ENCODE measurements around the gene GPR37.

GPR37 gene

GRCh38 chr7:124728610-124729009, 37.0 kb downstream of the GPR37 start:
- H3K4me1 ChIP-seq (ENCODE audit: control insufficient read depth, insufficient read depth, low read length, poor library complexity, severe bottlenecking), result peaks cover 5% of the 10 kb centered on the region
- no peaks in the 10 kb centered on the region for H3K9me3 ChIP-seq (ENCODE audit: control insufficient read depth, low read length)
- H3K27ac ChIP-seq (ENCODE audit: low read depth, low read length, severe bottlenecking), result no peak overlapping the region
- no peaks in the 10 kb centered on the region for H3K36me3 ChIP-seq (ENCODE audit: control insufficient read depth, insufficient read depth, low read length)
- H3K4me3 ChIP-seq (ENCODE audit: extremely low read depth, insufficient read depth, low read length, poor library complexity, severe bottlenecking), result no peak overlapping the region
- 67% methylated on average over 1 of the region's 1 CpG; no CpG with 5 or more reads in 1 of the 2 experiments for WGBS, 2 experiments (ENCODE audit: insufficient coverage in 2 of 2)

GRCh38 chr7:124724507-124725192, 40.9 kb downstream of the GPR37 start:
- no peaks in the 10 kb centered on the region for H3K36me3 ChIP-seq (ENCODE audit: control insufficient read depth, insufficient read depth, low read length)
- no peak overlapping the region for H3K27ac ChIP-seq (ENCODE audit: low read depth, low read length, severe bottlenecking)
- WGBS, 2 experiments (ENCODE audit: insufficient coverage in 2 of 2), result 40 to 60% methylated on average over 1 to 2 of the region's 4 CpGs

GRCh38 chr7:124724079-124724478, 41.5 kb downstream of the GPR37 start:
- H3K27ac ChIP-seq (ENCODE audit: low read depth, low read length, severe bottlenecking), result no peak overlapping the region
- H3K4me1 ChIP-seq (ENCODE audit: control insufficient read depth, insufficient read depth, low read length, poor library complexity, severe bottlenecking), result peaks cover 13% of the 10 kb centered on the region
- WGBS, 2 experiments (ENCODE audit: insufficient coverage in 2 of 2), result 90% methylated on average over 2 of the region's 5 CpGs; no CpG with 5 or more reads in 1 of the 2 experiments

More at GRCh38 chr7:124724507-124725192, 40.9 kb downstream of the GPR37 start:
- Histone ChIP-seq H3K4me1 (ENCODE audit: control insufficient read depth, insufficient read depth, low read length, poor library complexity, severe bottlenecking) (peaks cover 13% of the 10 kb centered on the region), H3K9me3 (ENCODE audit: control insufficient read depth, low read length) (no peaks in the 10 kb centered on the region), H3K4me3 (ENCODE audit: extremely low read depth, insufficient read depth, low read length, poor library complexity, severe bottlenecking) (no peak overlapping the region)

GRCh38 chr7:124723012-124723411, 42.6 kb downstream of the GPR37 start:
- Histone ChIP-seq H3K4me3 (ENCODE audit: extremely low read depth, insufficient read depth, low read length, poor library complexity, severe bottlenecking) (no peak overlapping the region), H3K36me3 (ENCODE audit: control insufficient read depth, insufficient read depth, low read length) (no peaks in the 10 kb centered on the region), H3K4me1 (ENCODE audit: control insufficient read depth, insufficient read depth, low read length, poor library complexity, severe bottlenecking) (peaks cover 8% of the 10 kb centered on the region), H3K27ac (ENCODE audit: low read depth, low read length, severe bottlenecking) (peak overlapping the region; percentile 23), H3K9me3 (ENCODE audit: control insufficient read depth, low read length) (no peaks in the 10 kb centered on the region)
- WGBS, 2 experiments (ENCODE audit: insufficient coverage in 2 of 2), result 80 to 100% methylated on average over 1 to 2 of the region's 2 CpGs

More at GRCh38 chr7:124724079-124724478, 41.5 kb downstream of the GPR37 start:
- H3K4me3 ChIP-seq (ENCODE audit: extremely low read depth, insufficient read depth, low read length, poor library complexity, severe bottlenecking), result no peak overlapping the region
- no peaks in the 10 kb centered on the region for H3K9me3 ChIP-seq (ENCODE audit: control insufficient read depth, low read length)
- no peaks in the 10 kb centered on the region for H3K36me3 ChIP-seq (ENCODE audit: control insufficient read depth, insufficient read depth, low read length)

- Histone ChIP-seq H3K27ac (ENCODE audit: low read depth, low read length, severe bottlenecking) (peak overlapping the region; percentile 23), H3K4me1 (ENCODE audit: control insufficient read depth, insufficient read depth, low read length, poor library complexity, severe bottlenecking) (peaks cover 8% of the 10 kb centered on the region), H3K9me3 (ENCODE audit: control insufficient read depth, low read length) (no peaks in the 10 kb centered on the region), H3K4me3 (ENCODE audit: extremely low read depth, insufficient read depth, low read length, poor library complexity, severe bottlenecking) (no peak overlapping the region), H3K36me3 (ENCODE audit: control insufficient read depth, insufficient read depth, low read length) (no peaks in the 10 kb centered on the region)
- 85 to 86% methylated on average over 1 to 2 of the region's 3 CpGs for WGBS, 2 experiments (ENCODE audit: insufficient coverage in 2 of 2)
These were observed 43.3 kb downstream of the GPR37 start for GRCh38 chr7:124722292-124722691.

- no CpG with 5 or more reads among the region's 1 CpG for WGBS, 2 experiments (ENCODE audit: insufficient coverage in 2 of 2)
- H3K4me3 ChIP-seq (ENCODE audit: extremely low read depth, insufficient read depth, low read length, poor library complexity, severe bottlenecking), result no peak overlapping the region
- H3K9me3 ChIP-seq (ENCODE audit: control insufficient read depth, low read length), result no peaks in the 10 kb centered on the region
- H3K27ac ChIP-seq (ENCODE audit: low read depth, low read length, severe bottlenecking), result no peak overlapping the region
- no peaks in the 10 kb centered on the region for H3K36me3 ChIP-seq (ENCODE audit: control insufficient read depth, insufficient read depth, low read length)
- peaks cover 8% of the 10 kb centered on the region for H3K4me1 ChIP-seq (ENCODE audit: control insufficient read depth, insufficient read depth, low read length, poor library complexity, severe bottlenecking)
These were observed 45.4 kb downstream of the GPR37 start for GRCh38 chr7:124720195-124720594.

- 84 to 91% methylated on average over 2 to 3 of the region's 4 CpGs for whole genome bisulfite sequencing, 2 experiments (ENCODE audit: insufficient coverage in 2 of 2)
- H3K4me1 ChIP-seq (ENCODE audit: control insufficient read depth, insufficient read depth, low read length, poor library complexity, severe bottlenecking), result peaks cover 8% of the 10 kb centered on the region
- H3K36me3 ChIP-seq (ENCODE audit: control insufficient read depth, insufficient read depth, low read length), result no peaks in the 10 kb centered on the region
- H3K9me3 ChIP-seq (ENCODE audit: control insufficient read depth, low read length), result no peaks in the 10 kb centered on the region
- no peak overlapping the region for H3K4me3 ChIP-seq (ENCODE audit: extremely low read depth, insufficient read depth, low read length, poor library complexity, severe bottlenecking)
- no peak overlapping the region for H3K27ac ChIP-seq (ENCODE audit: low read depth, low read length, severe bottlenecking)
These were observed 47.4 kb downstream of the GPR37 start for GRCh38 chr7:124718032-124718766.

- Histone ChIP-seq H3K27ac (ENCODE audit: low read depth, low read length, severe bottlenecking) (no peak overlapping the region), H3K4me1 (ENCODE audit: control insufficient read depth, insufficient read depth, low read length, poor library complexity, severe bottlenecking) (no peaks in the 10 kb centered on the region), H3K36me3 (ENCODE audit: control insufficient read depth, insufficient read depth, low read length) (no peaks in the 10 kb centered on the region), H3K4me3 (ENCODE audit: extremely low read depth, insufficient read depth, low read length, poor library complexity, severe bottlenecking) (no peak overlapping the region), H3K9me3 (ENCODE audit: control insufficient read depth, low read length) (no peaks in the 10 kb centered on the region)
- WGBS, 2 experiments (ENCODE audit: insufficient coverage in 2 of 2), result 60% methylated on average over 1 of the region's 1 CpG; no CpG with 5 or more reads in 1 of the 2 experiments
These were observed 48.7 kb downstream of the GPR37 start for GRCh38 chr7:124716894-124717293.

GRCh38 chr7:124713086-124713485, 52.5 kb downstream of the GPR37 start:
- Histone ChIP-seq H3K4me3 (ENCODE audit: extremely low read depth, insufficient read depth, low read length, poor library complexity, severe bottlenecking) (no peak overlapping the region), H3K36me3 (ENCODE audit: control insufficient read depth, insufficient read depth, low read length) (no peaks in the 10 kb centered on the region), H3K9me3 (ENCODE audit: control insufficient read depth, low read length) (peaks cover 4% of the 10 kb centered on the region), H3K27ac (ENCODE audit: low read depth, low read length, severe bottlenecking) (no peak overlapping the region), H3K4me1 (ENCODE audit: control insufficient read depth, insufficient read depth, low read length, poor library complexity, severe bottlenecking) (no peaks in the 10 kb centered on the region)
- 90% methylated on average over 2 of the region's 3 CpGs; no CpG with 5 or more reads in 1 of the 2 experiments for WGBS, 2 experiments (ENCODE audit: insufficient coverage in 2 of 2)

- no peaks in the 10 kb centered on the region for H3K4me1 ChIP-seq (ENCODE audit: control insufficient read depth, insufficient read depth, low read length, poor library complexity, severe bottlenecking)
- no peak overlapping the region for H3K27ac ChIP-seq (ENCODE audit: low read depth, low read length, severe bottlenecking)
- H3K9me3 ChIP-seq (ENCODE audit: control insufficient read depth, low read length), result peaks cover 4% of the 10 kb centered on the region
- no peaks in the 10 kb centered on the region for H3K36me3 ChIP-seq (ENCODE audit: control insufficient read depth, insufficient read depth, low read length)
- H3K4me3 ChIP-seq (ENCODE audit: extremely low read depth, insufficient read depth, low read length, poor library complexity, severe bottlenecking), result no peak overlapping the region
These were observed 53.6 kb downstream of the GPR37 start for GRCh38 chr7:124712017-124712416.

- no peak overlapping the region for H3K4me3 ChIP-seq (ENCODE audit: extremely low read depth, insufficient read depth, low read length, poor library complexity, severe bottlenecking)
- H3K36me3 ChIP-seq (ENCODE audit: control insufficient read depth, insufficient read depth, low read length), result no peaks in the 10 kb centered on the region
- H3K4me1 ChIP-seq (ENCODE audit: control insufficient read depth, insufficient read depth, low read length, poor library complexity, severe bottlenecking), result no peaks in the 10 kb centered on the region
- H3K27ac ChIP-seq (ENCODE audit: low read depth, low read length, severe bottlenecking), result no peak overlapping the region
- WGBS, 2 experiments (ENCODE audit: insufficient coverage in 2 of 2), result 85 to 100% methylated on average over 1 of the region's 2 CpGs
- H3K9me3 ChIP-seq (ENCODE audit: control insufficient read depth, low read length), result no peaks in the 10 kb centered on the region
These were observed 63.2 kb downstream of the GPR37 start for GRCh38 chr7:124702385-124702784.
